Tongue (tissue), 2 donors: ENCODE results near the gene KRT26. TPM values are rescaled to one million over a fixed set of nuclear protein-coding genes. Genes with fewer than 3 reads are reported as not detected.
"Not testable (repeated sequence)": the region's sequence is repeated elsewhere in the genome, so short reads cannot be mapped to it uniquely, and the experiment has no call there.

ENCODE experiments used
- DNase-seq: peaks from one replicate; pipeline ENCODE4 v3.0.0-alpha.2; 2015
- total RNA-seq: library from RNA; depleted of rRNA; stranded (reverse); fragments of >200 nt; gene quantifications from one replicate; pipeline ENCODE4 v1.2.3, GENCODE V29; 2014

Gene KRT26
- not detected for total RNA-seq

GRCh38 chr17:40772101-40772500, at the start of gene KRT26:
Gene KRT26, minus strand, starts transcription at chr17:40772201. Its CDS starts 88 bp downstream, at chr17:40772113.
- no peak for DNase-seq

- no peak for DNase-seq
Observed at GRCh38 chr17:40821536-40821935, 49.5 kb upstream of the KRT26 start.

GRCh38 chr17:40820228-40820838, 48.3 kb upstream of the KRT26 start:
- no peak for DNase-seq

- DNase-seq = peak; percentile 18
Observed at GRCh38 chr17:40819528-40820125, 47.6 kb upstream of the KRT26 start.

GRCh38 chr17:40818733-40819527, 46.9 kb upstream of the KRT26 start:
- DNase-seq = peak; percentile 93

- DNase-seq = no peak
Observed at GRCh38 chr17:40818343-40818732, 46.3 kb upstream of the KRT26 start.

- no peak for DNase-seq
Observed at GRCh38 chr17:40817103-40817682, 45.2 kb upstream of the KRT26 start.

GRCh38 chr17:40816569-40816968, 44.6 kb upstream of the KRT26 start:
- no peak for DNase-seq

- DNase-seq = no peak
Observed at GRCh38 chr17:40815381-40815780, 43.4 kb upstream of the KRT26 start.

GRCh38 chr17:40814657-40815056, 42.7 kb upstream of the KRT26 start:
- DNase-seq = not testable (repeated sequence)

- DNase-seq = no peak
Observed at GRCh38 chr17:40813804-40814203, 41.8 kb upstream of the KRT26 start.

GRCh38 chr17:40812639-40813038, 40.6 kb upstream of the KRT26 start:
- no peak for DNase-seq

- no peak for DNase-seq
Observed at GRCh38 chr17:40810494-40810893, 38.5 kb upstream of the KRT26 start.

- DNase-seq = no peak
Observed at GRCh38 chr17:40809721-40810421, 37.9 kb upstream of the KRT26 start.

- DNase-seq = no peak
Observed at GRCh38 chr17:40806131-40806530, 34.1 kb upstream of the KRT26 start.

GRCh38 chr17:40803617-40804082, 31.6 kb upstream of the KRT26 start:
- peak; percentile 89 for DNase-seq

GRCh38 chr17:40801157-40801556, 29.2 kb upstream of the KRT26 start:
- no peak for DNase-seq

GRCh38 chr17:40800381-40800780, 28.4 kb upstream of the KRT26 start:
- no peak for DNase-seq

- DNase-seq = no peak
Observed at GRCh38 chr17:40799859-40800258, 27.9 kb upstream of the KRT26 start, which contains the start of gene KRT28. Gene KRT28, minus strand, starts transcription at chr17:40799959. Its CDS starts 66 bp downstream, at chr17:40799893.

GRCh38 chr17:40796846-40797245, 24.8 kb upstream of the KRT26 start:
- no peak for DNase-seq

- no peak for DNase-seq
Observed at GRCh38 chr17:40795019-40795667, 23.1 kb upstream of the KRT26 start.

GRCh38 chr17:40794466-40794865, 22.5 kb upstream of the KRT26 start:
- no peak for DNase-seq
